B cell (primary cell): ENCODE measurements around the gene PDZRN3. TPM values are rescaled to one million over a fixed set of nuclear protein-coding genes. Genes with fewer than 3 reads are reported as not detected.

Experiments used
- ATAC-seq: fragments of 200-7000 bp; cut with Tn5 transposase; one replicate; pipeline ENCODE4 v1.10.0; 2021; ENCODE audit warnings: low read depth, mild to moderate bottlenecking, moderate number of reproducible peaks, moderate library complexity
- CTCF ChIA-PET: fragments of 350-600 bp; sonication (Branson Sonifier 250); formaldehyde crosslinking; loops from one replicate; lab custom pipeline; 2021; ENCODE audit warnings: antibody characterized with exemption, inconsistent platforms; lab: Charles Lee
- POLR2A ChIA-PET: fragments of 350-600 bp; sonication (Branson Sonifier 250); formaldehyde crosslinking; loops from one replicate; lab custom pipeline; 2021; ENCODE audit warnings: antibody characterized with exemption; lab: Charles Lee
- DNase-seq: peaks from one replicate; pipeline ENCODE4 v3.0.0; 2013
- H2AFZ ChIP-seq: 2 replicates; pipeline ENCODE4 v1.6.1; 2012; ENCODE audit warnings: mild to moderate bottlenecking, low read depth, low read length; ENCODE audit not compliant: insufficient read depth, poor library complexity, severe bottlenecking
- H3K27ac ChIP-seq, 2 donors: 1 replicate in 1 of 2; 2 replicates in 1 of 2; pipeline ENCODE4 v1.5.1; 2012 to 2013; ENCODE audit warnings: low read length in 2 of 2, mild to moderate bottlenecking in 2 of 2, moderate library complexity in 1 of 2
- H3K27me3 ChIP-seq, 4 experiments: fragments of 200-600 bp in 1 of 4; sonication (generic) in 1 of 4; replicated peaks in 1 of 4; 1 replicate in 2 of 4; 2 replicates in 2 of 4; pipeline versions ENCODE4 v1.6.1 to v1.7.0; 2013 to 2016; ENCODE audit warnings: low read length in 3 of 4, mild to moderate bottlenecking in 2 of 4, mixed read lengths in 1 of 4, moderate library complexity in 1 of 4; ENCODE audit not compliant: insufficient read depth in 4 of 4, control insufficient read depth in 3 of 4; ENCODE audit errors: control extremely low read depth in 1 of 4
- H3K36me3 ChIP-seq, 2 experiments: replicated peaks in 1 of 2; 1 replicate in 1 of 2; 2 replicates in 1 of 2; pipeline versions ENCODE4 v1.6.1 to v1.7.1; 2013; ENCODE audit warnings: low read length in 1 of 2; ENCODE audit not compliant: insufficient read depth in 2 of 2, control insufficient read depth in 1 of 2; ENCODE audit errors: control extremely low read depth in 1 of 2, extremely low read depth in 1 of 2
- H3K4me1 ChIP-seq, 2 donors: fragments of 200-600 bp in 1 of 2; sonication (generic) in 1 of 2; 1 replicate in 1 of 2; 2 replicates in 1 of 2; pipeline versions ENCODE4 v1.5.1 to v1.6.1; 2013 to 2017; ENCODE audit warnings: low read length in 2 of 2; ENCODE audit not compliant: control insufficient read depth in 2 of 2, insufficient read depth in 2 of 2
- H3K4me2 ChIP-seq: replicated peaks from 2 replicates; pipeline ENCODE3; 2012; ENCODE audit warnings: mild to moderate bottlenecking, low read depth, low read length; ENCODE audit not compliant: poor library complexity, severe bottlenecking
- H3K4me3 ChIP-seq, 5 experiments: fragments of 200-600 bp in 1 of 5; sonication (generic) in 1 of 5; 1 replicate in 3 of 5; 2 replicates in 2 of 5; pipeline versions ENCODE4 v1.5.1 to v1.7.0; 2011 to 2016; ENCODE audit warnings: low read length in 4 of 5, mild to moderate bottlenecking in 4 of 5, low read depth in 2 of 5, control low read depth in 1 of 5, moderate library complexity in 1 of 5; ENCODE audit not compliant: insufficient read depth in 1 of 5; ENCODE audit errors: control extremely low read depth in 1 of 5, extremely low read depth in 1 of 5
- H3K79me2 ChIP-seq: fragments of 200-600 bp; sonication (generic); one replicate; pipeline ENCODE4 v1.6.0; 2016; ENCODE audit warnings: low read length; ENCODE audit not compliant: control insufficient read depth, insufficient read depth
- H3K9ac ChIP-seq: fragments of 200-600 bp; sonication (generic); 2 replicates; pipeline ENCODE4 v1.6.1; 2017; ENCODE audit warnings: mild to moderate bottlenecking, low read length, moderate library complexity
- H3K9me3 ChIP-seq, 3 donors: one replicate each; pipeline versions ENCODE4 v1.6.1 to v1.7.1; 2013; ENCODE audit warnings: low read length in 2 of 3; ENCODE audit not compliant: control insufficient read depth in 2 of 3, insufficient read depth in 1 of 3; ENCODE audit errors: control extremely low read depth in 1 of 3
- H4K20me1 ChIP-seq: 2 replicates; pipeline ENCODE4 v1.6.0; 2012; ENCODE audit warnings: mild to moderate bottlenecking, low read length; ENCODE audit not compliant: insufficient read depth, control insufficient read depth, poor library complexity, severe bottlenecking
- H3K27ac Mint-ChIP-seq: one replicate; pipeline ENCODE4 v1.8.0; 2021; ENCODE audit warnings: mixed read lengths
- H3K27me3 Mint-ChIP-seq: one replicate; pipeline ENCODE4 v1.8.0; 2021; ENCODE audit warnings: mixed read lengths
- H3K4me1 Mint-ChIP-seq: one replicate; pipeline ENCODE4 v1.8.0; 2021; ENCODE audit warnings: mixed read lengths
- H3K4me3 Mint-ChIP-seq: one replicate; pipeline ENCODE4 v1.8.0; 2021; ENCODE audit warnings: mixed read lengths
- H3K9me3 Mint-ChIP-seq: one replicate; pipeline ENCODE4 v1.8.0; 2022; ENCODE audit warnings: mixed read lengths; ENCODE audit not compliant: insufficient read depth
- CTCF ChIP-seq: fragments of 200-600 bp; IDR thresholded peaks from one replicate; pipeline ENCODE4 v1.8.0; 2022; ENCODE audit warnings: antibody characterized with exemption, mild to moderate bottlenecking
- EZH2 ChIP-seq: IDR thresholded peaks from 2 replicates; pipeline ENCODE4 v1.6.1; 2012; ENCODE audit warnings: borderline replicate concordance, low read depth, mild to moderate bottlenecking, moderate library complexity, low read length; ENCODE audit not compliant: insufficient read depth, poor library complexity, severe bottlenecking
- WGBS: methylation state at CpG from one replicate; pipeline ENCODE4 v1.1.5; 2013; ENCODE audit warnings: missing lambda C conversion rate; ENCODE audit not compliant: insufficient coverage; 5-methylcytosine and 5-hydroxymethylcytosine counted together
- intact Hi-C: fragments of 100-400 bp; cut with micrococcal nuclease; formaldehyde crosslinking; loops from one replicate; pipeline ENCODE4 v1.10.0; 2022
- polyA plus RNA-seq: library from polyadenylated mRNA; depleted of rRNA; stranded (reverse); fragments of >200 nt; gene quantifications from 2 replicates; pipeline ENCODE4 v1.2.3, GENCODE V29; 2012
- total RNA-seq, 2 donors: library from RNA; stranded (reverse); fragments of 120-200 nt in 1 of 2; gene quantifications; 1 replicate in 1 of 2; 2 replicates in 1 of 2; pipeline versions ENCODE4 v1.2.3 to v1.2.4, GENCODE V29; 2013 to 2022

The PDZRN3 gene
- total and polyA plus RNA-seq, 2 donors (not counting 1 experiment from before 2014, with no cell fraction given), result not detected

DNA sequence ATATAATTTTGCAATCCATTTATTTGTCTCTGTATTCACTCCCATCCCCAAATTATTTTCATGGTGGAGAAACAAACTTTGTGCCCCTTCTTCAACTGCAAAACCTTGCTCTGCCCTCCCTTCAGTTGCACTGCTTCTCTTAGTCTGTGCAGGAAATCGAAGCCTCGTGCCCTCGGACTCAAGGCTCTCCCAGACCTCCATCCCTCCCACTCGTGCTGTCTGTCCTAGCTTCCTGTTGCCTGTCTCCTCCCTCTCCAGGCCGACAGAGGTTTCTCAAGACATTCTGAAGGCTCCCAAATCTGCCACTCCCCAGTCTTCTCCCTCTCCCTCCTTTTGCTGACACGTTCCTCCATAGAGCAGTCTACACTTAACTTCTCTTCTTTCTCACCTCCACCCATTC lies 177.6 kb downstream of the PDZRN3 start:
- DNase-seq (no peak), ATAC-seq (no peak)
- Histone ChIP-seq H3K9me3 (no peaks in the 10 kb centered on the region), H3K27ac (no peak overlapping the region), H3K4me1 (peaks cover 21 to 22% of the 10 kb centered on the region in 2 donors), H3K4me2 (no peak overlapping the region), H2AFZ (no peak overlapping the region), H4K20me1 (no peaks in the 10 kb centered on the region), H3K9ac (no peak overlapping the region), H3K27me3 (no peaks in the 10 kb centered on the region), H3K36me3 (no peaks in the 10 kb centered on the region), H3K79me2 (no peaks in the 10 kb centered on the region), H3K4me3 (no peak overlapping the region)
- Mint-ChIP-seq H3K4me1 (peaks cover 16% of the 10 kb centered on the region), H3K9me3 (no peaks in the 10 kb centered on the region), H3K27me3 (peaks cover 6% of the 10 kb centered on the region), H3K4me3 (no peak overlapping the region), H3K27ac (no peak overlapping the region)
- ChIA-PET CTCF (no interaction called here), POLR2A (no interaction called here)
- 49% methylated on average over 6 of the region's 6 CpGs for WGBS
- TF ChIP-seq CTCF (no peak), EZH2 (no peak)
- intact Hi-C loops, result no loop called here

- DNase-seq (no peak), ATAC-seq (no peak)
- Mint-ChIP-seq H3K9me3 (no peaks in the 10 kb centered on the region), H3K27ac (no peak overlapping the region), H3K4me1 (peaks cover 14% of the 10 kb centered on the region), H3K4me3 (no peak overlapping the region), H3K27me3 (peaks cover 6% of the 10 kb centered on the region)
- Histone ChIP-seq H2AFZ (no peak overlapping the region), H3K27ac (no peak overlapping the region), H3K36me3 (no peaks in the 10 kb centered on the region), H3K4me2 (no peak overlapping the region), H3K4me1 (peaks cover 18% of the 10 kb centered on the region in 2 donors), H3K79me2 (no peaks in the 10 kb centered on the region), H4K20me1 (no peaks in the 10 kb centered on the region), H3K4me3 (no peak overlapping the region), H3K9me3 (no peaks in the 10 kb centered on the region), H3K9ac (no peak overlapping the region), H3K27me3 (no peaks in the 10 kb centered on the region)
- intact Hi-C loops, result no loop called here
- 86% methylated on average over 4 of the region's 10 CpGs for WGBS
- no peak for TF ChIP-seq CTCF
- TF ChIP-seq EZH2, result no peak
- ChIA-PET POLR2A (no interaction called here), CTCF (no interaction called here)
These were observed 178.2 kb downstream of the PDZRN3 start for GRCh38 chr3:73446467-73447110.
